SU-DHL-6 (cell line): ENCODE data around the gene NFATC1.

Experiments
- H2AFZ ChIP-seq: fragments of 200-600 bp; sonication (generic); 2 replicates; pipeline ENCODE4 v1.6.1; 2014; ENCODE audit warnings: low read depth, mild to moderate bottlenecking, moderate library complexity, mixed read lengths, antibody characterized with exemption, low read length; ENCODE audit not compliant: severe bottlenecking
- H3F3A ChIP-seq: fragments of 200-600 bp; shearing (Covaris generic); 2 replicates; pipeline ENCODE4 v1.6.0; 2016; ENCODE audit warnings: antibody characterized with exemption, mild to moderate bottlenecking; ENCODE audit not compliant: insufficient read depth
- H3K27ac ChIP-seq: fragments of 200-600 bp; sonication (generic); 2 replicates; pipeline ENCODE4 v1.5.1; 2016; ENCODE audit warnings: low read depth, mild to moderate bottlenecking, low read length, moderate library complexity, mixed read lengths
- H3K27me3 ChIP-seq: fragments of 200-600 bp; sonication (generic), shearing (Covaris generic); 2 replicates; pipeline ENCODE4 v1.6.0; 2014; ENCODE audit warnings: mild to moderate bottlenecking, low read length
- H3K36me3 ChIP-seq: fragments of 200-600 bp; sonication (generic); 2 replicates; pipeline ENCODE4 v1.6.1; 2014; ENCODE audit warnings: mild to moderate bottlenecking, low read length, mixed read lengths
- H3K4me2 ChIP-seq: fragments of 300-600, 200-600 bp; shearing (Covaris generic), sonication (generic); 2 replicates; pipeline ENCODE4 v1.6.0; 2014; ENCODE audit warnings: low read length, low read depth, mild to moderate bottlenecking; ENCODE audit not compliant: poor library complexity, severe bottlenecking
- H3K4me3 ChIP-seq: fragments of 200-600 bp; sonication (generic); 2 replicates; pipeline ENCODE4 v1.5.1; 2014; ENCODE audit warnings: antibody characterized with exemption, low read length, mild to moderate bottlenecking, mixed read lengths; ENCODE audit not compliant: insufficient read depth, poor library complexity, severe bottlenecking
- H3K79me2 ChIP-seq: fragments of 200-600 bp; sonication (generic); 2 replicates; pipeline ENCODE4 v1.6.1; 2014; ENCODE audit warnings: mild to moderate bottlenecking, low read length, moderate library complexity; ENCODE audit not compliant: insufficient read depth
- H3K9ac ChIP-seq: fragments of 200-600 bp; sonication (generic); 2 replicates; pipeline ENCODE4 v1.7.0; 2014; ENCODE audit warnings: mild to moderate bottlenecking, low read length
- H3K9me2 ChIP-seq: fragments of 200-600 bp; sonication (generic); replicated peaks from 2 replicates; pipeline ENCODE4 v1.6.1; 2014; ENCODE audit warnings: low read length; ENCODE audit not compliant: insufficient read depth
- H3K9me3 ChIP-seq: fragments of 200-600 bp; sonication (generic); 2 replicates; pipeline ENCODE4 v1.6.1; 2014; ENCODE audit warnings: low read length, mixed read lengths; ENCODE audit not compliant: insufficient read depth
- H4K20me1 ChIP-seq: fragments of 200-600 bp; sonication (generic); 2 replicates; pipeline ENCODE4 v1.6.1; 2014; ENCODE audit warnings: low read depth, mild to moderate bottlenecking, antibody characterized with exemption, low read length, moderate library complexity, mixed read lengths
- EZH2phosphoT487 ChIP-seq: fragments of 200-600 bp; sonication (generic), shearing (Covaris generic); conservative IDR thresholded peaks from 2 replicates; pipeline ENCODE4 v1.6.1; 2018; ENCODE audit warnings: mild to moderate bottlenecking, antibody characterized with exemption, low read length, moderate library complexity, mixed read lengths
- TF ChIP-seq, protein P1 (sequence below): fragments of 200-600 bp; sonication (generic); IDR thresholded peaks from one replicate; pipeline ENCODE4 v1.5.1; 2017; ENCODE audit warnings: antibody characterized with exemption, mild to moderate bottlenecking, low read length, moderate library complexity; ENCODE audit not compliant: insufficient read depth, poor library complexity, severe bottlenecking

The NFATC1 gene

DNA sequence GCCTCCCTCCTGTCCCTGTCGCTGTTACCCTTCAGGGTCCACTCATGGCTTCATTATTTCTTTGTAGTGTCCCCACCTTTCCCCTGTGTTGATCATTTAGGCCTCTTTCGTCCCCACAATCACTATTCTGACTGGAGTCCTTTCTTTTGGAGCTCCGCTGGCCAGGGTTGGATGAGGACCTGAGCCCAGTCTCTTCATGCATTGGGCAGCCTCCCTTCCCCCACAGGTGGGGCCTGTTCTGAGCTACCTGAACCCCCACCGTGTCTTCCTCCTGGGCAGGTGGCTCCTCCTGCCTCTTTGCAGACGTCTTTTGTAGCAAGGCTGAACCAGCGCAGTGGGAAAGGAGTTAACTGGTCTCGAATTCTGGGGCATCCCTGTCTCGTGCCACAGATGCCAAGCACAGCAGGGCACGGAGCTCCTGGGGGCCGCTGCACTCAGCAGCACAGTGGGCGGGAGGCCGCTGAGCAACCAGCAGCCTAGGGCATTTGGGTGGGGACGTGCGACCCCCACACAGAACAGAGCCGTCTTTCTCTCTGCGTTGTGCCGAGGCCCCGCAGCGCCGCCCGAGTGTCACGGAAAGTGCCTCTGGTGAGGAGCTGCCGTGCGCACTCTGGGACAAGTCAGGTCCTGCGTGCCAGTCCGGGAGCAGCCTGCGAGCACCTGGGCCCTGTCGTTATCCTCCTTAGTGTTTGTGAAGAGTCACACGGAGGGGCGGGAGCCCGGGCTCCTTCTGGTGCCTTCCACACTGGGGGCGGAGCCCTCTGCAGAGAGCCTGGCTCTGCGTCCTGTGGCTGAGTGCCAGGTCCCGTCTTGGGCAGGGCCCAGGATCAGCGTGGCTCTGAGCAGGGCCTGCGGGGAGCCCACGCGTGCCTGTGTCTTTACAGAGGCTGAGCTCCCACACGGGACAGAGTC, 130.1 kb downstream of the NFATC1 start:
- H2AFZ ChIP-seq = no peak overlapping the region
- H3K4me2 ChIP-seq = no peak overlapping the region
- H4K20me1 ChIP-seq = no peaks in the 10 kb centered on the region
- TF ChIP-seq EZH2phosphoT487 = no peak
- TF ChIP-seq, protein P1, sequence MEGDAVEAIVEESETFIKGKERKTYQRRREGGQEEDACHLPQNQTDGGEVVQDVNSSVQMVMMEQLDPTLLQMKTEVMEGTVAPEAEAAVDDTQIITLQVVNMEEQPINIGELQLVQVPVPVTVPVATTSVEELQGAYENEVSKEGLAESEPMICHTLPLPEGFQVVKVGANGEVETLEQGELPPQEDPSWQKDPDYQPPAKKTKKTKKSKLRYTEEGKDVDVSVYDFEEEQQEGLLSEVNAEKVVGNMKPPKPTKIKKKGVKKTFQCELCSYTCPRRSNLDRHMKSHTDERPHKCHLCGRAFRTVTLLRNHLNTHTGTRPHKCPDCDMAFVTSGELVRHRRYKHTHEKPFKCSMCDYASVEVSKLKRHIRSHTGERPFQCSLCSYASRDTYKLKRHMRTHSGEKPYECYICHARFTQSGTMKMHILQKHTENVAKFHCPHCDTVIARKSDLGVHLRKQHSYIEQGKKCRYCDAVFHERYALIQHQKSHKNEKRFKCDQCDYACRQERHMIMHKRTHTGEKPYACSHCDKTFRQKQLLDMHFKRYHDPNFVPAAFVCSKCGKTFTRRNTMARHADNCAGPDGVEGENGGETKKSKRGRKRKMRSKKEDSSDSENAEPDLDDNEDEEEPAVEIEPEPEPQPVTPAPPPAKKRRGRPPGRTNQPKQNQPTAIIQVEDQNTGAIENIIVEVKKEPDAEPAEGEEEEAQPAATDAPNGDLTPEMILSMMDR = no peak
- H3K9me2 ChIP-seq = no peaks in the 10 kb centered on the region
- H3K9me3 ChIP-seq = no peaks in the 10 kb centered on the region
- H3K36me3 ChIP-seq = no peaks in the 10 kb centered on the region
- H3K79me2 ChIP-seq = no peaks in the 10 kb centered on the region
- H3K4me3 ChIP-seq = no peak overlapping the region
- H3K27ac ChIP-seq = no peak overlapping the region
- no peak overlapping the region for H3K9ac ChIP-seq
- H3F3A ChIP-seq = peaks cover 13% of the 10 kb centered on the region
- no peaks in the 10 kb centered on the region for H3K27me3 ChIP-seq

DNA sequence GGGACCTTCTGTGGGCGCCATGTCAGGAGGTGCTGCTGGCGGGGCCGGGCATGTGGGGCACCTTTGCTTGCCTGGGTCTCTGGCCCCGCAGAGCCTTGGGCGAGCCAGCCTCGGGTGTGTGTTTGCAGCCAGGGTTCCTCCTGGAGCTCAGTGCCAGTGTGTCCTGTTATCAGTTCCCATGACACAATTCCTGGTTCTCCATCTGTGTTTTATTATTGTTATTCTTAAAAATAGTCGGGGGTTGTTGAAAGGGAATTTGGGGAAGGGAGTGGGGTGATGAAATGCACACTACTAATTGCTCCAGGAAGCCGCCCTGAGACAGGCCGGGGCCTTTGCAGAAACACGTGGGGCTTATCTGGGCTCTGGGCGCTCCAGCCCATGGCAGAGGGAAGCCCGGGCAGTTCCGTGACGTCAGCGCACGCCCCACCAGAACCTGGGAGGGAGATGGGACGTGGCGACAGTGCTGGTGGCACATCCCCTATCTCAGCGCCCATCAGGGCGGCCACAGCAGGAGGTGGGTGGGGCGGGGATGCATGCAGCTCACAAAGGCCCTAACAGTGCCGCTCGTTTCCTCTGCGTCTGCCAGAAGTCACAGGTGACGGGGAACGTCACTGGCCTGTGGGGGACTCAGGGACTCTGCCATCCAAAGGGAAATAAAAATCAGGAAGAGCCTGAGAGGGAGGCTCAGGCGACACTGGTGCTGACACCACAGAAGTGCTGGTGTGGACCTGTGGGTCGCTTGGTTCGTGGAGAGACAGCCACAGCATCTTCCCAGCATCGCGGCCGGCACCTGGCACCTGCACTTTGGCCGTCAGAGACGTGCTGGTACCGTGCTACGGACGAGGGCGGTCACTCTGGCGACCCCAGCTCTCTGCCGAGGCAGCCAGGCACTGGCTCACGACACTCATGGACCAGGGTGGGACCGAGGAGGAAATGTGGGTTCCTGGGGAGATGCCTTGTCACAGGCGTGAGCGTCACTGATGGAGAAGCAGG, 131.0 kb downstream of the NFATC1 start:
- H3K27me3 ChIP-seq = no peaks in the 10 kb centered on the region
- TF ChIP-seq EZH2phosphoT487 = no peak
- TF ChIP-seq, protein P1 = no peak
- no peak overlapping the region for H2AFZ ChIP-seq
- no peak overlapping the region for H3K4me2 ChIP-seq
- H3K36me3 ChIP-seq = no peaks in the 10 kb centered on the region
- no peak overlapping the region for H3K4me3 ChIP-seq
- H3K9me3 ChIP-seq = no peaks in the 10 kb centered on the region
- no peak overlapping the region for H3K9ac ChIP-seq
- no peaks in the 10 kb centered on the region for H4K20me1 ChIP-seq
- no peaks in the 10 kb centered on the region for H3K79me2 ChIP-seq
- H3F3A ChIP-seq = peaks cover 13% of the 10 kb centered on the region
- no peaks in the 10 kb centered on the region for H3K9me2 ChIP-seq
- no peak overlapping the region for H3K27ac ChIP-seq

DNA sequence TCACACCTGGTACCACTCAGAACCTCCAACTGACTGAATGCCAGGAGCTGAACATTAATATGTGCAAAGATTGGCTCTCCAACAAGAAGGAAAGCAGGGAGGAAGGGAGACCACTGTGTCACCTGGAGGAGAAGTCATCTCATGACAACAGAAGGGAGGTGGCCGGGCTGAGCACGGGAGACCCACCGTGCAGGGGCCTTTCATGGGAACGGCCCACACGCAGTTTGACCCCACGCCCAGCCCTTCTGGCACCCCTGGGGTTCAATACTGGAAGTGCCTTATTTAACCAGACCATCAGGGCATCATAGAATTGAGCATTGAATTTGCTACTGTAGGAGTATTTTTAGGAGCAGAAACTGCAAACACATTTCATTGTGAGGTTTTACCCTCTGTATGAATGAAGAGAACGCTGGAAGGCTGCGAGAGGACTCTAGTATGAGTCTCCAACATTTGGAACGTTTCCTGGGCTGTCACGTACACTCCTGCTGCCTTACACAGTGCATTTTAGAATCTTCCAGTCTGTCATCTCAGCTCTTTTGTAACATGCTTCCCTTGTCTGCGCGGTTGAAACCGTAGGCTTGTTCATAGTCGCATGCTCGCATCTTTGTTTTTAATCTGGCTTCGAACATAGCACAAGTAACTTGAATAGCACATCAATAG, 132.1 kb downstream of the NFATC1 start:
- H4K20me1 ChIP-seq = no peaks in the 10 kb centered on the region
- no peak overlapping the region for H2AFZ ChIP-seq
- no peaks in the 10 kb centered on the region for H3K27me3 ChIP-seq
- H3K36me3 ChIP-seq = no peaks in the 10 kb centered on the region
- no peak overlapping the region for H3K4me2 ChIP-seq
- no peak for TF ChIP-seq EZH2phosphoT487
- TF ChIP-seq, protein P1 = no peak
- peaks cover 9% of the 10 kb centered on the region for H3F3A ChIP-seq
- H3K9me2 ChIP-seq = no peaks in the 10 kb centered on the region
- no peak overlapping the region; the same call in 1 of the 2 replicates for H3K27ac ChIP-seq
- no peak overlapping the region for H3K4me3 ChIP-seq
- no peak overlapping the region for H3K9ac ChIP-seq
- no peaks in the 10 kb centered on the region for H3K9me3 ChIP-seq
- H3K79me2 ChIP-seq = no peaks in the 10 kb centered on the region
